PFSK-1 (cell line): ENCODE results near the gene RASA3.

Experiments used
- FOXP2 ChIP-seq: optimal IDR thresholded peaks from 2 replicates; pipeline ENCODE3; 2011; ENCODE audit warnings: borderline replicate concordance, control low read depth, inconsistent platforms; ENCODE audit not compliant: insufficient read depth; ENCODE audit errors: extremely low read length, extremely low read depth
- POLR2AphosphoS5 ChIP-seq: IDR thresholded peaks from 2 replicates; pipeline ENCODE4 v1.6.1; 2012; ENCODE audit warnings: low read depth, mild to moderate bottlenecking, control low read depth, low read length, moderate library complexity

DNA sequence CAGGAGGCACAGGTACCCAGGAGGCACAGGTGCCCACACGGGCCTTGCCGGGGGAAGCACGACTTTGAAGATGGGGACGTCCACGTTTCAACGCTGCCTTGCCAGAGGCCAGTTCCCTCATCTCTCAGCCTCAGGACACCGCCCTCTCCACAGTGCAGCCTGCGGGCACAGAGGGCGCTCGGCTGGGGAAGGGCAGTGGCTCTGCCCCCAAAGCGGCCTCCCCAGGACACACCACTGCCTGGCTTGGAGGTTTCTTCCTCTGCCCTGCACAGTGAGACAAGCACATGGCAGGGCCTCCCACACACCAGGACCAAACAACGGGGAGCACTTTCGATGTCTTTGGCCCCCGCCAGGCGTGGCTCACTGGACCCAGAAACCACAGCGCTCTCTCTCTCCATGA, 73.0 kb downstream of the RASA3 start:
- TF ChIP-seq POLR2AphosphoS5 (no peak), FOXP2 (no peak)
